OCI-LY3 (cell line): ENCODE measurements around the gene PTGIS.

ENCODE experiments used
- H2AFZ ChIP-seq: fragments of 200-600, 300-600 bp; shearing (Covaris generic); 2 replicates; pipeline ENCODE4 v1.6.0; 2014; ENCODE audit warnings: antibody characterized with exemption, low read depth, low read length
- H3K27ac ChIP-seq: fragments of 200-600, 300-600 bp; sonication (generic); 2 replicates; pipeline ENCODE4 v1.5.1; 2014; ENCODE audit warnings: mild to moderate bottlenecking, low read length, moderate library complexity, mixed read lengths
- H3K27me3 ChIP-seq: fragments of 200-600, 300-600 bp; sonication (generic); 2 replicates; pipeline ENCODE4 v1.6.1; 2014; ENCODE audit warnings: low read depth, low read length, mixed read lengths
- H3K36me3 ChIP-seq: fragments of 200-600, 300-600 bp; sonication (generic); replicated peaks from 2 replicates; pipeline ENCODE3; 2014; ENCODE audit warnings: low read depth, low read length, mixed read lengths
- H3K4me1 ChIP-seq: fragments of 300-600, 200-600 bp; sonication (generic); 2 replicates; pipeline ENCODE4 v1.6.1; 2014; ENCODE audit warnings: low read length, mixed read lengths
- H3K4me2 ChIP-seq: fragments of 200-600, 300-600 bp; sonication (generic); 2 replicates; pipeline ENCODE4 v1.6.1; 2014; ENCODE audit warnings: low read length, mixed read lengths
- H3K4me3 ChIP-seq: fragments of 300-600, 200-600 bp; sonication (generic); 2 replicates; pipeline ENCODE4 v1.5.1; 2014; ENCODE audit warnings: antibody characterized with exemption, mild to moderate bottlenecking, low read length, moderate library complexity
- H3K79me2 ChIP-seq: fragments of 300-600, 200-600 bp; shearing (Covaris generic); 2 replicates; pipeline ENCODE4 v1.6.1; 2014; ENCODE audit warnings: mild to moderate bottlenecking, low read length, mixed read lengths
- H3K9ac ChIP-seq: fragments of 300-600, 200-600 bp; shearing (Covaris generic); 2 replicates; pipeline ENCODE4 v1.6.0; 2014; ENCODE audit warnings: mild to moderate bottlenecking, low read length, moderate library complexity
- H3K9me3 ChIP-seq: fragments of 200-600, 300-600 bp; shearing (Covaris generic); 2 replicates; pipeline ENCODE4 v1.6.1; 2014; ENCODE audit warnings: low read length, mixed read lengths; ENCODE audit not compliant: insufficient read depth
- H4K20me1 ChIP-seq: fragments of 200-600, 300-600 bp; sonication (generic); 2 replicates; pipeline ENCODE4 v1.6.1; 2016; ENCODE audit warnings: low read length, mixed read lengths; ENCODE audit not compliant: insufficient read depth
- CTCF ChIP-seq: fragments of 200-600, 300-600 bp; sonication (generic); IDR thresholded peaks from 2 replicates; pipeline ENCODE4 v1.5.1; 2014; ENCODE audit warnings: antibody characterized with exemption, low read length, low read depth
- EZH2phosphoT487 ChIP-seq: fragments of 200-600 bp; shearing (Covaris generic); IDR thresholded peaks from 2 replicates; pipeline ENCODE4 v1.6.1; 2018; ENCODE audit warnings: antibody characterized with exemption, mixed run types, low read depth

PTGIS gene

GRCh38 chr20:49541733-49542513 is 26.0 kb downstream of the PTGIS start:
- H3K9me3 ChIP-seq = peaks cover 8% of the 10 kb centered on the region
- H3K36me3 ChIP-seq = no peaks in the 10 kb centered on the region
- TF ChIP-seq CTCF (peak; percentile 99), EZH2phosphoT487 (no peak)
- no peak overlapping the region for H3K4me3 ChIP-seq
- H3K4me1 ChIP-seq = peaks cover 3% of the 10 kb centered on the region; the same call in 1 of the 2 replicates
- H3K27me3 ChIP-seq = peaks cover 16% of the 10 kb centered on the region; the same call in 1 of the 2 replicates
- no peaks in the 10 kb centered on the region for H3K79me2 ChIP-seq
- H2AFZ ChIP-seq = peak overlapping the region; percentile 48
- H3K27ac ChIP-seq = no peak overlapping the region
- H3K4me2 ChIP-seq = peak overlapping the region; percentile 45
- H3K9ac ChIP-seq = no peak overlapping the region
- no peaks in the 10 kb centered on the region for H4K20me1 ChIP-seq

- H3K27ac ChIP-seq = no peak overlapping the region
- no peak overlapping the region for H2AFZ ChIP-seq
- H3K4me2 ChIP-seq = no peak overlapping the region
Observed at GRCh38 chr20:49540687-49541435, 27.1 kb downstream of the PTGIS start.

GRCh38 chr20:49540232-49540620 is 27.7 kb downstream of the PTGIS start:
- no peak overlapping the region for H2AFZ ChIP-seq
- TF ChIP-seq CTCF = no peak

More at GRCh38 chr20:49540687-49541435, 27.1 kb downstream of the PTGIS start:
- H4K20me1 ChIP-seq = no peaks in the 10 kb centered on the region
- no peak for TF ChIP-seq EZH2phosphoT487
- TF ChIP-seq CTCF = no peak
- peaks cover 24% of the 10 kb centered on the region for H3K27me3 ChIP-seq
- H3K9ac ChIP-seq = no peak overlapping the region
- H3K4me1 ChIP-seq = peaks cover 3% of the 10 kb centered on the region; the same call in 1 of the 2 replicates
- no peaks in the 10 kb centered on the region for H3K79me2 ChIP-seq
- peaks cover 8% of the 10 kb centered on the region for H3K9me3 ChIP-seq
- H3K4me3 ChIP-seq = no peak overlapping the region
- H3K36me3 ChIP-seq = no peaks in the 10 kb centered on the region

GRCh38 chr20:49539481-49540231 is 28.3 kb downstream of the PTGIS start:
- no peak overlapping the region for H3K27ac ChIP-seq
- no peaks in the 10 kb centered on the region for H4K20me1 ChIP-seq
- H3K4me3 ChIP-seq = no peak overlapping the region
- no peak for TF ChIP-seq EZH2phosphoT487
- H3K4me1 ChIP-seq = peaks cover 15% of the 10 kb centered on the region
- no peak overlapping the region for H3K4me2 ChIP-seq
- no peak overlapping the region for H3K9ac ChIP-seq
- peaks cover 29% of the 10 kb centered on the region for H3K27me3 ChIP-seq
- no peaks in the 10 kb centered on the region for H3K79me2 ChIP-seq
- H3K36me3 ChIP-seq = no peaks in the 10 kb centered on the region
- H2AFZ ChIP-seq = no peak overlapping the region
- no peaks in the 10 kb centered on the region for H3K9me3 ChIP-seq

More at GRCh38 chr20:49540232-49540620, 27.7 kb downstream of the PTGIS start:
- Histone ChIP-seq H4K20me1 (no peaks in the 10 kb centered on the region), H3K4me2 (no peak overlapping the region), H3K27me3 (peaks cover 27% of the 10 kb centered on the region), H3K9me3 (peaks cover 2% of the 10 kb centered on the region; the same call in 1 of the 2 replicates), H3K79me2 (no peaks in the 10 kb centered on the region), H3K36me3 (no peaks in the 10 kb centered on the region), H3K27ac (no peak overlapping the region), H3K9ac (no peak overlapping the region), H3K4me1 (peaks cover 10% of the 10 kb centered on the region), H3K4me3 (no peak overlapping the region)
